PC-9 (cell line): Measurements from ENCODE around the gene TIMM17B. TPM values are rescaled to one million over a fixed set of nuclear protein-coding genes. Genes with fewer than 3 reads are reported as not detected.

Experiments used
- BruUV-seq: library from RNA; stranded (reverse); fragments of 400-500 nt; replicated peaks from 2 replicates; lab custom pipeline; 2021; lab: Mats Ljungman, UMichigan
- CTCF ChIA-PET: fragments of 300-600 bp; sonication (Branson Sonifier 250); formaldehyde crosslinking; loops from one replicate; lab custom pipeline; 2022; ENCODE audit warnings: antibody characterized with exemption; lab: Charles Lee
- POLR2A ChIA-PET: fragments of 300-600 bp; sonication (Branson Sonifier 250); formaldehyde crosslinking; loops from one replicate; lab custom pipeline; 2022; ENCODE audit warnings: antibody characterized with exemption; ENCODE audit not compliant: unreplicated experiment; lab: Charles Lee
- DNase-seq, 2 experiments: peaks; one replicate each; pipeline versions ENCODE4 v3.0.0 to v3.0.0-alpha.2; 2015 to 2022; ENCODE audit warnings: mixed read lengths in 1 of 2
- H2AFZ ChIP-seq: fragments of 200-600 bp; sonication (generic); 2 replicates; pipeline ENCODE4 v1.8.1; 2017; ENCODE audit warnings: antibody characterized with exemption
- H3F3A ChIP-seq: fragments of 200-600 bp; sonication (generic); 2 replicates; pipeline ENCODE4 v1.8.1; 2017; ENCODE audit warnings: antibody characterized with exemption, mild to moderate bottlenecking, low read depth; ENCODE audit not compliant: insufficient read depth
- H3K27ac ChIP-seq: fragments of 200-600 bp; sonication (generic); 2 replicates; pipeline ENCODE4 v1.6.1; 2016; ENCODE audit warnings: mixed run types
- H3K27me3 ChIP-seq: fragments of 200-600 bp; sonication (generic); 2 replicates; pipeline ENCODE4 v1.6.1; 2016; ENCODE audit warnings: low read depth, mixed run types; ENCODE audit not compliant: insufficient read depth
- H3K36me3 ChIP-seq: fragments of 200-600 bp; sonication (generic); 2 replicates; pipeline ENCODE4 v1.6.1; 2016; ENCODE audit warnings: low read depth, mixed run types
- H3K4me1 ChIP-seq: fragments of 200-600 bp; sonication (generic); replicated peaks from 2 replicates; pipeline ENCODE4 v1.6.1; 2016; ENCODE audit warnings: mixed run types; ENCODE audit not compliant: insufficient read depth
- H3K4me2 ChIP-seq: fragments of 200-600 bp; sonication (generic); 2 replicates; pipeline ENCODE4 v1.6.1; 2017; ENCODE audit warnings: mixed run types
- H3K4me3 ChIP-seq: fragments of 200-600 bp; sonication (generic); 2 replicates; pipeline ENCODE4 v1.6.1; 2016; ENCODE audit warnings: mixed run types
- H3K79me2 ChIP-seq: fragments of 200-600 bp; sonication (generic); 2 replicates; pipeline ENCODE4 v1.6.1; 2017; ENCODE audit warnings: low read depth, mixed run types
- H3K9me2 ChIP-seq: fragments of 200-600 bp; sonication (generic); 2 replicates; pipeline ENCODE4 v1.8.1; 2017; ENCODE audit warnings: mild to moderate bottlenecking; ENCODE audit not compliant: insufficient read depth
- H3K9me3 ChIP-seq: fragments of 200-600 bp; sonication (generic); 2 replicates; pipeline ENCODE4 v1.8.1; 2016; ENCODE audit warnings: low read depth; ENCODE audit not compliant: insufficient read depth
- H4K20me1 ChIP-seq: fragments of 200-600 bp; sonication (generic); 2 replicates; pipeline ENCODE4 v1.8.1; 2017; ENCODE audit not compliant: insufficient read depth
- EZH2 ChIP-seq: fragments of 200-600 bp; sonication (generic); IDR thresholded peaks from 2 replicates; pipeline ENCODE4 v1.8.0; 2017; ENCODE audit warnings: antibody characterized with exemption, low read depth
- intact Hi-C: fragments of 100-400 bp; cut with micrococcal nuclease; formaldehyde crosslinking; loops from one replicate; pipeline ENCODE4 v1.10.0; 2022; ENCODE audit not compliant: unreplicated experiment
- total RNA-seq: library from RNA; stranded (reverse); gene quantifications from 2 replicates; pipeline ENCODE4 v1.2.3, GENCODE V29; 2021
- TF ChIP-seq, protein P1 (sequence below): fragments of 200-600 bp; sonication (generic); conservative IDR thresholded peaks from 2 replicates; pipeline ENCODE4 v1.6.1; 2017; ENCODE audit warnings: mixed run types, antibody characterized with exemption, mild to moderate bottlenecking, moderate library complexity

Gene TIMM17B
- total RNA-seq, 1 experiment from 2014 or later, result 44.9 TPM

DNA sequence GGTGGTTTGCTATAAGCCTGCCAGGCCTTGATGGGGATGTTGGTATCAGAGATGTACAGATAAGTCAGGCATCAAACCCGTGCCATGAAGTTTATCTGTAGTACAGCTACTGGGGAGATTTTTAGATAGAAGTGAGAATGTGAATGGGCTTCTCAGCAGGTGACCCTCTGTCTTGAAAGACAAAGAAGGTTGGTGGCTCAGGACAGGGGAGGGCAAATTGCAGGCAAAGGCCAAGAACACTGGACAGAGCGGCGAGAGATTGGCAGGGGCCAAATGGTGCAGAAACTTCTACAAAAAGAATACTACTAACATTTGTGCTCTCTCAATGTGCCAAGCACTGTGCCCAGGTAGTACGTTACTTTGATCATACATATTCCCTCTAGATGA, 23.1 kb upstream of the TIMM17B start:
- Histone ChIP-seq H3K9me2 (no peaks in the 10 kb centered on the region), H3K9me3 (no peaks in the 10 kb centered on the region), H2AFZ (no peak overlapping the region), H3K4me2 (no peak overlapping the region), H3K27me3 (no peaks in the 10 kb centered on the region), H3K4me3 (no peak overlapping the region), H3F3A (no peaks in the 10 kb centered on the region), H3K4me1 (no peaks in the 10 kb centered on the region), H3K27ac (no peak overlapping the region), H3K79me2 (no peaks in the 10 kb centered on the region), H3K36me3 (no peaks in the 10 kb centered on the region), H4K20me1 (no peaks in the 10 kb centered on the region)
- intact Hi-C loops, result no loop called here
- no peak for DNase-seq
- POLR2A ChIA-PET, result no interaction called here
- CTCF ChIA-PET, result no interaction called here
- BruUV-seq, result no TSS peak
- no peak for TF ChIP-seq EZH2
- TF ChIP-seq, protein P1, sequence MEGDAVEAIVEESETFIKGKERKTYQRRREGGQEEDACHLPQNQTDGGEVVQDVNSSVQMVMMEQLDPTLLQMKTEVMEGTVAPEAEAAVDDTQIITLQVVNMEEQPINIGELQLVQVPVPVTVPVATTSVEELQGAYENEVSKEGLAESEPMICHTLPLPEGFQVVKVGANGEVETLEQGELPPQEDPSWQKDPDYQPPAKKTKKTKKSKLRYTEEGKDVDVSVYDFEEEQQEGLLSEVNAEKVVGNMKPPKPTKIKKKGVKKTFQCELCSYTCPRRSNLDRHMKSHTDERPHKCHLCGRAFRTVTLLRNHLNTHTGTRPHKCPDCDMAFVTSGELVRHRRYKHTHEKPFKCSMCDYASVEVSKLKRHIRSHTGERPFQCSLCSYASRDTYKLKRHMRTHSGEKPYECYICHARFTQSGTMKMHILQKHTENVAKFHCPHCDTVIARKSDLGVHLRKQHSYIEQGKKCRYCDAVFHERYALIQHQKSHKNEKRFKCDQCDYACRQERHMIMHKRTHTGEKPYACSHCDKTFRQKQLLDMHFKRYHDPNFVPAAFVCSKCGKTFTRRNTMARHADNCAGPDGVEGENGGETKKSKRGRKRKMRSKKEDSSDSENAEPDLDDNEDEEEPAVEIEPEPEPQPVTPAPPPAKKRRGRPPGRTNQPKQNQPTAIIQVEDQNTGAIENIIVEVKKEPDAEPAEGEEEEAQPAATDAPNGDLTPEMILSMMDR, result no peak

DNA sequence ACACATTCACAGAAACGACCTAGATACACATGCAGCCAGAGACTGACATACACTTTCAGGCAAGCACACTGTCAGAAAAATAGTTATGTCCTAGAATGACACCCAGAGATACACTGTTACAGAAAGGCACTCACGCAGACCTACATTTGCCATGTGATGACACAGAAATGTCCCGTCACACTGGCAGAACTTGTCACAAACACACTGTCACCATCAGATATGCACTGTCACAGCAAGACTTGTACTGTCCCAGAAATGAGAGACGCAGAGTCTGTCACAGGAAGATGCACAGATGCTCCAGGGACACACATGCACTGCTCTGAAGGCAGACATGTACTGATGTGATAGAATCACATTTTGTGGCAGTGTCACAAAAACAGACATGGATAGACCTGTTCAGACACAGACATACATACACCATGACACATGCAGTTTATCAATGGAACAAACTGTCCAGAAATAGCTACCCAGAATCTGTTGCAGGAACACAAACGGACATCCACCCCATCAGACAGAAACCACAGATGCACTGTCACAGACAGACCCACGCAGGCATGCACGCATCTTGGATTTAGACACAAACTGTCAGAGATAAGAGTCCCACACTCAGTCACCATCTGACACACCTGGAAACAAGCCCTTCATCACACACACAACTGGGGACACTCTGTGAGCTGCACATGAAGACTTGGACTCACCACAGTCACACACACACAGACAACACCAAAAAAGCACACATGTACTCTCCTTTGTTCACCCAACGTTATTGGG, 22.6 kb upstream of the TIMM17B start:
- Histone ChIP-seq H3K27ac (no peak overlapping the region), H3K36me3 (no peaks in the 10 kb centered on the region), H3K27me3 (no peaks in the 10 kb centered on the region), H3F3A (no peaks in the 10 kb centered on the region), H3K4me2 (0 out of 2 replicates have a peak overlapping the region, but pooled peaks have one; percentile 77), H3K4me1 (no peaks in the 10 kb centered on the region), H3K9me3 (no peaks in the 10 kb centered on the region), H2AFZ (no peak overlapping the region), H3K4me3 (no peak overlapping the region), H3K79me2 (no peaks in the 10 kb centered on the region), H3K9me2 (no peaks in the 10 kb centered on the region), H4K20me1 (no peaks in the 10 kb centered on the region)
- intact Hi-C loops, result loop anchor here (5.0 kb wide), 1 partner anchor 137 kb away; the partner anchor contains the start of gene CCDC120
- no peak for DNase-seq
- TF ChIP-seq, protein P1, result no peak
- no peak for TF ChIP-seq EZH2
- no TSS peak for BruUV-seq
- ChIA-PET CTCF (no interaction called here), POLR2A (interaction anchor here (0.6 kb wide), 1 partner anchor 34 kb away, joined by 3 read pairs; no protein-coding TSS in a partner anchor)

DNA sequence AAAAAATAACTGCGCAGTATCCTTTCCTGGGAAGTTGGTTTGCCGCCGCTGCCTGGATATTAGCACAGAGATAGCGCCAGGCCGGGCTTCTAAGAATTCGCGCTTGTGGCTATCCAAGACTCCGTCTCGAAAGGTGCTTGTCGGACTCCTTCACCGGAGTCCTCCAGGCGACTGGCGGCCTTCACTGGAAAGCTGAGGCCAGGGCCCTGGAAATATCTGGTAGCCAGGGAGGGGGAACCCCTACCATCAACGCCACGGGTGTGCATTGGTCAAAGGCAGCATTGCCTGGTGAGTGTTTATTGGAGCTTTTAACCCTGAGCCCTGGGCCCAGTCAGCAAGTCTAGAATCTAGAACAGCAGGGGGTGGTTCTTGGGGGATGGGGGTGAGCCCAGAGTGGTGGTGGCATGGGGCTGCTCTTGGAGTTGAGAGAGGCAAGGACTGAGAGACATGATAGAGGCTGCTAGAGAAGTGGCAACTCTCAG, 21.8 kb upstream of the TIMM17B start:
- Histone ChIP-seq H3K4me2 (peak overlapping the region; percentile 77), H3K27me3 (no peaks in the 10 kb centered on the region), H3K9me3 (no peaks in the 10 kb centered on the region), H3K9me2 (no peaks in the 10 kb centered on the region), H3F3A (no peaks in the 10 kb centered on the region), H2AFZ (no peak overlapping the region), H3K27ac (no peak overlapping the region), H3K79me2 (no peaks in the 10 kb centered on the region), H3K4me3 (peak overlapping the region; percentile 44; the same call in 1 of the 2 replicates), H3K4me1 (no peaks in the 10 kb centered on the region), H3K36me3 (no peaks in the 10 kb centered on the region), H4K20me1 (no peaks in the 10 kb centered on the region)
- no TSS peak for BruUV-seq
- TF ChIP-seq EZH2, result no peak
- TF ChIP-seq, protein P1, result no peak
- ChIA-PET POLR2A (interaction anchor here (0.6 kb wide), 1 partner anchor 35 kb away, joined by 3 read pairs; no protein-coding TSS in a partner anchor), CTCF (no interaction called here)
- intact Hi-C loops, result loop anchor here (5.0 kb wide), 1 partner anchor 138 kb away; the partner anchor contains the start of gene CCDC120
- no peak for DNase-seq
